Measurements from ENCODE around the gene KIRREL2. TPM values are rescaled to one million over a fixed set of nuclear protein-coding genes. Genes with fewer than 3 reads are reported as not detected.
"Not testable (repeated sequence)": the region's sequence is repeated elsewhere in the genome, so short reads cannot be mapped to it uniquely, and the experiment has no call there.

Gene KIRREL2
- total RNA-seq, 1 donor from 2014 or later: 0.25 TPM

DNA sequence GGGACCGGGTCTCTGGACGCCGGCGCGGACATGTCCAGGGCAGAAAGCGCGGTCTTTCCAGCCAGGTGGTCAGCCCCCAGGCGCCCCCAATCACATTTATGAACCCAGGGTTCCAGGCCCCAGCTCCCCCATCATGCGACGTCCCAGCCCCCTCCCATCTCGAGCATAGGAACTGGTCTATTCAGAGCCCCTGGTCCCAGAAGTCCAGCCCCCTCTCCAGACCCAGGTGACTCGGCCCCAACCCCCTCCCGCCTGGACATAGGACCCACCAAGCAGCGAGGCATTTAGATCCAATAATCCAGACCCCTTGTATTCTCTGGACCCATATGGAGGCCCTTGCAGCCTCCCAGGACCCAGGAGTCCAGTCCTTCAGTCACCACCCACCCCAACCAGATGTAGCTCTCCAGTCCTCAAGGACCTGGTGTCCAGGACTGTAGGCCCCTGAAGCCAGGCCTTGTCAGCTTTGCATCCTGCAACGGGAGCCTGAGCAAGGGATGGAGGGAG is 12.2 kb downstream of the KIRREL2 start:
- intact Hi-C loops (cut with micrococcal nuclease): loop anchor here (2.0 to 10.0 kb wide), 2 partner anchors 94 to 174 kb away; partner anchors contain the start of gene ARHGAP33

- intact Hi-C loops (cut with micrococcal nuclease): loop anchor here (2.0 to 10.0 kb wide), 2 partner anchors 95 to 175 kb away; partner anchors contain the start of gene ARHGAP33
These were observed 12.8 kb downstream of the KIRREL2 start for GRCh38 chr19:35869327-35870123.

DNA sequence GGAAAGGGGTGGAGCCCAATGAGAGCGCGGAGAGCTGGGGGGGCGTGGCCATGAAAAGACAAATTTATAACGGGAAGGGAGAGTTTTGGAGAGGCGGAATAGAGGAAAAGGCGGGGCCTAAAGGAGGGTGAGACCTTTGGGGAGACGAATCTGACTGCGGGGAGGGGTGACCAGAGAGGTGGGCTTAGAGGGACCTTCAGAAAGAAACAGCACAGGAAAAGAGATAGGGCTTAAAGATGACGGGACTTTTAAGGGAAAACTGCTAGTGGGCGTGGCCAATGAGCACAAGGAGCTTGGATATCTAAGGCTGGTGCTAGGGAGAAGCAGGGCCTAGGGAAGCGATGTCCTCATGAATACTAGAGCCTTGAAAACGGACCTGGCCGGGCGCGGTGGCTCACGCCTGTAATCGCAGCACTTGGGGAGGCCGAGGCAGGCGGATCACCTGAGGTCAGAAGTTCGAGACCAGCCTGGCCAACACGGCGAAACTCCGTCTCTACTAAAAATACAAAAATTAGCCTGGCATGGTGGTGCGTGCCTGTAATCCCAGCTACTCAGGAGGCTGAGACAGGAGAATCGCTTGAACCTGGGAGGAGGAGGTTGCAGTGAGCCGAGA is 13.5 kb downstream of the KIRREL2 start:
- intact Hi-C loops (cut with micrococcal nuclease): not testable (repeated sequence)

DNA sequence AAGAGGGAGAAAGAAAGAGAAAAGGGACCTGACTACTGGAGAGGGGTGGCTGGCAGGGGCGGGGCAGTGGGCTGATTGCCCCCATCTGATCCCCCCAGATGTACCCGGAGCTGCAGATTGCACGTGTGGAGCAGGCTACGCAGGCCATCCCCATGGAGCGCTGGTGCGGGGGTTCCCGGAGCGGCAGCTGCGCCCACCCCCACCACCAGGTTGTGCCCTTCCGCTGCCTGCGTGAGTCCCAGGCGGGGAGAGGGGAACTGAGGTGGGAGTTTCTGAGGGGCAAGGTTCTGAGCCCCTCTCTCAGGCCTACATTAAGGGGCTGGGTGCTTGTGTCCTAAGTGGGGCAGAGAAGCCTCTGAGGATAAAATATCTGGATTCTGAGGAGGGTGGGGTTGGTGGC is 14.1 kb downstream of the KIRREL2 start:
- intact Hi-C loops (cut with micrococcal nuclease): no loop called here

GRCh38 chr19:35871611-35872010 is 14.9 kb downstream of the KIRREL2 start:
- intact Hi-C loops (cut with micrococcal nuclease): no loop called here

DNA sequence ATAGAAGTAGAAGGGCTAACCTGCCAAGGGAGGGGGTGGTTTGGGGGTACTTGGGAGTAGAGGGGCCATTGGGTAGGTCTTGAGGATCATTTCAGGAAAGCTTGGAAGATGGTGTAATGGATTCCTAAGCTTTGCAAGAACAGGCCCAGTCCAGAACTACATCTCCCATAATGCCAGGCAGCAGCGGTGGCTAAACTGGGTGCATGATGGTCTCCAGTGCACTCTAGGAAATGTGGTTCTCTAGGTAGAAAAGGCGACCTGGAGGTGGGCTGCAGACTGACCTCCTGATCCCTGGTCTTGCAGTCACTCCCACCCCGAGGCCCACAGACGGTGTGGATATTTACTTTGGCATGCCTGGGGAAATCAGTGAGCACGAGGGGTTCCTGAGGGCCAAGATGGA is 15.5 kb downstream of the KIRREL2 start:
- intact Hi-C loops (cut with micrococcal nuclease): no loop called here

GRCh38 chr19:35874392-35874930 is 17.8 kb downstream of the KIRREL2 start:
- intact Hi-C loops (cut with micrococcal nuclease): no loop called here

GRCh38 chr19:35879068-35879467 is 22.4 kb downstream of the KIRREL2 start:
- intact Hi-C loops (cut with micrococcal nuclease): no loop called here

GRCh38 chr19:35879770-35880317 is 23.1 kb downstream of the KIRREL2 start:
- intact Hi-C loops (cut with micrococcal nuclease): no loop called here

- intact Hi-C loops (cut with micrococcal nuclease): loop anchor here (1.0 to 2.0 kb wide), 3 partner anchors 17 to 54 kb away; partner anchors contain the start of gene LRFN3
These were observed 25.6 kb downstream of the KIRREL2 start for GRCh38 chr19:35882114-35882832.

DNA sequence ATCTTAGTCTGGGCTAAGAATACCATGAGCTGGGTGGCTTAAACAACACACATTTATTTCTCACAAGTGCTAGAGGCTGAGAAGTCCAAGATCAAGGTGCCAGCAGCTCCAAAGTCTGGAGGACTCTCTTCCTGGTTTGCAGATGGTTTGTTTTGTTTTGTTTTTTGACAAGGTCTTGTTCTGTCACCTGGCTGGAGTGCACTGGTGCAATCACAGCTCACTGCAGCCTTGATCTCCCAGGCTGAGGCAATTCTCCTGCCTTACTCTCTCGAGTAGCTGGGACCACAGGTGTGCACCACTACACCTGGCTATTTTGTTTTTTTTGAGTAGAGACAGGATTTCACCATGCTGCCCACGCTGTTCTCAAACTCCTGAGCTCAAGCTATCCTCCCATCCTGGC is 27.2 kb downstream of the KIRREL2 start:
- intact Hi-C loops (cut with micrococcal nuclease): loop anchor here (2.0 kb wide), 1 partner anchor 15 kb away; no protein-coding TSS in a partner anchor

- intact Hi-C loops (cut with micrococcal nuclease): no loop called here
These were observed 28.6 kb downstream of the KIRREL2 start for GRCh38 chr19:35885225-35885738.

- intact Hi-C loops (cut with micrococcal nuclease): no loop called here
These were observed 29.2 kb downstream of the KIRREL2 start for GRCh38 chr19:35885904-35886303.

DNA sequence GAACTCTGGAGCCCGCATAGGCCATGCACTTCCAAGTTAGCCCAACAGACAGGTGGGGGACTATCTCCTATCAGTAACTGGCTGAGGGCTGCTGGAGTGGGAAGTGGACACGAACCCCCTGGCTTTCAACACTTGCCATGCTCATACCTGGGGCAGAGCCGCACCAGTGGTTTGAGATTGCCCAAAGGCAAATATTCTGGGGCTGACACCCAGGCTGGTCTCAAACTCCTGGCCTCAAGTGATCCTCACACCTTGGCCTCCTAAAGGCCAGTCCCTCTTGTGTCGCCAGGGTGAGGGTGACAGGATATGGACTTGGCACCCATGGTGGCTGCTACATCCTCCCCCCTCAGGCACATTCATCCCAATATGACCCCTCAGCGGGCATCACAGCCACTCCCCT is 30.5 kb downstream of the KIRREL2 start:
- intact Hi-C loops (cut with micrococcal nuclease): no loop called here

DNA sequence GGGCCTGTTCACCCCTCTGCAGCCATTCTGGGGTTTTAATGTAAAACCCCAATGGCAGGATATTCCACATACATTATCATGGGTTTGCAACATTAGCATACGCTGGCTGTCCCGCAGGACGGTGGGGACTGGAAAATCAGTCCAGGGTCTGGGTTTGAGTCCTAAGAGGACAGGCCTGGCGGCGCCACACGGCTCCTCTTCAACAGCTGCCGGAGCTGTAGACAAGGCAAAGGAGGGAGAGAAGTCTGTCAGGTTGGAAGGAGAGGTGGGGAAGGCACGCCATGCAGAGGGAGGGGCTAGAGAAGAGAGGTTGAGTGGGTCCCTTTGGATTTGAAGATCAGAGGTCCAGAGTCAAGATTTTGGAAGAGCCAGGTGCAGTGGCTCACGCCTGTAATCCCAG is 31.7 kb downstream of the KIRREL2 start:
- intact Hi-C loops (cut with micrococcal nuclease): no loop called here

GRCh38 chr19:35889370-35890112 is 32.8 kb downstream of the KIRREL2 start:
- intact Hi-C loops (cut with micrococcal nuclease): no loop called here

GRCh38 chr19:35890113-35890650 is 33.5 kb downstream of the KIRREL2 start:
- intact Hi-C loops (cut with micrococcal nuclease): no loop called here

DNA sequence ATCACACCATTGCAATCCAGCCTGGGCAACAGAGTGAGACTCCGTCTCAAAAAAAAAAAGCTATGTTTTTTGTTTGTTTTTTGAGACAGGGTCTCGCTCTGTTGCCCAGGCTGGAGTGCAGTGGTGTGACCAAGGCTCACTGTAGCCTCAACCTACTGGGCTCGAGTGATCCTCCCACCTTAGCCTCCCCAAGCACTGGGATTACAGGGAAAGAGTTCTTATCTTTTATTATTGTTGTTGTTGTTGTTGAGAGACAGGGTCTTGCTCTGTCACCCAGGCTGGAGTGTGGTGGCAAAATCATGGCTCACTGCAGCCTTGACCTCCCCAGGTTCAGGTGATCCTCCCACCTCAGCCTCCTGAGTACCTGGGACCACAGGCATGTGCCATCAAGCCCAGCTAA is 35.1 kb downstream of the KIRREL2 start:
- intact Hi-C loops (cut with micrococcal nuclease): not testable (repeated sequence)

- intact Hi-C loops (cut with micrococcal nuclease): no loop called here
These were observed 37.6 kb downstream of the KIRREL2 start for GRCh38 chr19:35894342-35894741.
